T-cell (primary cell): Measurements from ENCODE around the gene TMEM259. TPM values are rescaled to one million over a fixed set of nuclear protein-coding genes. Genes with fewer than 3 reads are reported as not detected.
"Not testable (repeated sequence)": the region's sequence is repeated elsewhere in the genome, so short reads cannot be mapped to it uniquely, and the experiment has no call there.

Experiments
- ATAC-seq, 4 experiments: fragments of 200-7000 bp in 3 of 4; fragments of 150-1000 bp in 1 of 4; cut with Tn5 transposase; replicated peaks in 1 of 4; 1 replicate in 3 of 4; 2 replicates in 1 of 4; pipeline ENCODE4 v1.10.0; 2021; ENCODE audit warnings: moderate library complexity in 3 of 4, mild to moderate bottlenecking in 2 of 4, moderate number of reproducible peaks in 1 of 4
- CTCF ChIA-PET, 2 donors: fragments of 300-600 bp; sonication (Branson Sonifier 250); formaldehyde crosslinking; loops; one replicate each; lab custom pipeline; 2022; ENCODE audit warnings: antibody characterized with exemption in 2 of 2; lab: Charles Lee
- POLR2A ChIA-PET, 2 donors: fragments of 300-600 bp; sonication (Branson Sonifier 250); formaldehyde crosslinking; loops; one replicate each; lab custom pipeline; 2022; ENCODE audit warnings: antibody characterized with exemption in 2 of 2; lab: Charles Lee
- DNase-seq, 35 experiments: peaks; one replicate each; pipeline versions ENCODE4 v3.0.0 to v3.0.0-alpha.2; 2013 to 2023
- H3K27ac ChIP-seq: one replicate; pipeline ENCODE4 v1.5.1; 2013; ENCODE audit warnings: low read length
- H3K27me3 ChIP-seq, 2 experiments: replicated peaks in 1 of 2; 1 replicate in 1 of 2; 2 replicates in 1 of 2; pipeline versions ENCODE4 v1.6.1 to v1.7.0; 2013; ENCODE audit warnings: low read length in 1 of 2, mixed read lengths in 1 of 2; ENCODE audit not compliant: control insufficient read depth in 2 of 2, insufficient read depth in 2 of 2; ENCODE audit errors: extremely low read depth in 1 of 2
- H3K36me3 ChIP-seq, 2 donors: 1 replicate in 1 of 2; 2 replicates in 1 of 2; pipeline versions ENCODE4 v1.6.1 to v1.7.0; 2013; ENCODE audit warnings: low read length in 1 of 2; ENCODE audit not compliant: control insufficient read depth in 2 of 2, insufficient read depth in 1 of 2; ENCODE audit errors: extremely low read depth in 1 of 2
- H3K4me1 ChIP-seq, 2 experiments: 1 replicate in 1 of 2; 2 replicates in 1 of 2; pipeline versions ENCODE4 v1.6.1 to v1.7.0; 2013; ENCODE audit warnings: low read length in 2 of 2, mixed read lengths in 1 of 2; ENCODE audit not compliant: insufficient read depth in 2 of 2, control insufficient read depth in 1 of 2; ENCODE audit errors: extremely low read depth in 1 of 2
- H3K4me3 ChIP-seq, 2 donors: 1 replicate in 1 of 2; 2 replicates in 1 of 2; pipeline versions ENCODE4 v1.5.1 to v1.7.0; 2013; ENCODE audit warnings: mild to moderate bottlenecking in 2 of 2, low read length in 1 of 2, moderate library complexity in 1 of 2; ENCODE audit not compliant: control insufficient read depth in 1 of 2; ENCODE audit errors: extremely low read depth in 1 of 2
- H3K9me3 ChIP-seq: 2 replicates; pipeline ENCODE4 v1.7.0; 2013
- H3K27ac Mint-ChIP-seq, 2 donors: one replicate each; pipeline ENCODE4 v1.8.0; 2020 to 2021; ENCODE audit warnings: mild to moderate bottlenecking in 2 of 2, mixed read lengths in 2 of 2
- H3K27me3 Mint-ChIP-seq, 2 donors: one replicate each; pipeline ENCODE4 v1.8.0; 2021 to 2022; ENCODE audit warnings: mixed read lengths in 2 of 2
- H3K36me3 Mint-ChIP-seq: one replicate; pipeline ENCODE4 v1.8.0; 2021; ENCODE audit warnings: mixed read lengths
- H3K4me1 Mint-ChIP-seq, 3 donors: one replicate each; pipeline ENCODE4 v1.8.0; 2020 to 2022; ENCODE audit warnings: mixed read lengths in 3 of 3, mild to moderate bottlenecking in 1 of 3
- H3K4me3 Mint-ChIP-seq, 3 donors: one replicate each; pipeline ENCODE4 v1.8.0; 2020 to 2022; ENCODE audit warnings: mild to moderate bottlenecking in 3 of 3, mixed read lengths in 3 of 3, moderate library complexity in 3 of 3
- H3K9me3 Mint-ChIP-seq, 3 donors: one replicate each; pipeline ENCODE4 v1.8.0; 2020 to 2022; ENCODE audit warnings: mixed read lengths in 3 of 3
- WGBS: methylation state at CpG from one replicate; pipeline ENCODE4 v1.1.5; 2013; ENCODE audit warnings: missing lambda C conversion rate; ENCODE audit not compliant: insufficient coverage; 5-methylcytosine and 5-hydroxymethylcytosine counted together
- total RNA-seq, 35 experiments: library from RNA in 6 of 35; stranded (reverse) in 6 of 35; fragments of 120-200 nt in 1 of 35; gene quantifications; one replicate each; pipeline versions ENCODE4 v1.2.1 to v1.2.4 and lab custom pipeline; 2013 to 2026

The TMEM259 gene
- total RNA-seq, 5 donors from 2014 or later (not counting 1 experiment from before 2014, with no cell fraction given): 319 to 423 (median 372) TPM

- Histone ChIP-seq H3K4me1 (peaks cover 16 to 57% of the 10 kb centered on the region in 2 experiments), H3K36me3 (peaks cover 0 to 12% of the 10 kb centered on the region in 2 donors), H3K9me3 (no peaks in the 10 kb centered on the region), H3K27ac (peak within 1 kb of the TSS; percentile 67), H3K4me3 (peak within 1 kb of the TSS; percentile 98 to 100), H3K27me3 (no peaks in the 10 kb centered on the region)
- no peaks in the 10 kb centered on the region for H3K9me3 Mint-ChIP-seq
- ChIA-PET CTCF (interaction anchor here (0.6 kb wide), 2 partner anchors 14 to 31 kb away, joined by 4 to 7 read pairs; partner anchors contain the start of gene ABCA7 (in 1 of the 2)), POLR2A (interaction anchor here in 1 of 2 donors (0.5 kb wide), 1 partner anchor 14 kb away, joined by 3 read pairs; the partner anchor contains the start of gene ABCA7)
- peaks cover 7% of the 10 kb centered on the region for H3K36me3 Mint-ChIP-seq
- DNase-seq: peak in 17 of 35 experiments; percentile 21 to 79 (median 52)
- H3K4me3 Mint-ChIP-seq: peak within 1 kb of the TSS; percentile 95 to 97 (median 96)
- peak; percentile 28 to 51 (median 45) for ATAC-seq
- peaks cover 0 to 1% of the 10 kb centered on the region in 2 donors for H3K27me3 Mint-ChIP-seq
- 2% methylated on average over 60 of the region's 63 CpGs for whole genome bisulfite sequencing
- peaks cover 26 to 40% (median 26%) of the 10 kb centered on the region in 3 donors for H3K4me1 Mint-ChIP-seq
- peak within 1 kb of the TSS; percentile 92 to 96 for H3K27ac Mint-ChIP-seq
Observed at GRCh38 chr19:1025960-1026782, 5.2 kb upstream of the TMEM259 start, which contains the start of gene CNN2. Gene CNN2, plus strand, starts transcription at chr19:1026608. Its CDS starts 54 bp downstream, at chr19:1026662.

DNA sequence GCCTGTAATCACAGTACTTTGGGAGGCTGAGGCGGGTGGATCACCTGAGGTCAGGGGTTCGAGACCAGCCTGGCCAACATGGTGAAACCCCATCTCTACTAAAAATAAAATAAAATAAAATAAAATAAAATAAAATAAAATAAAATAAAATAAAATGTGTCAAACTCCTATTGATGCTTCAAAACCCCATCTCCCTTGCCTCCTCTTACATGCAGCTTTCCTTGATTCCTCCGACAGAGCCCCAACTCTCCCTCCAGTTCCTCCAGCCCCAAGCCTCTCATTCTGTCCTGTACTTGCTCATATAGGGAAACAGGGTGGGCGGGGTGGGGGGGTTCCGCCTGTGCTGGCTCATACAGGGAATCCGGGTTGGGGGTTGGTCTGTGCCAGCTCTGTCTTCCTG is 4.2 kb upstream of the TMEM259 start:
- H3K27ac Mint-ChIP-seq, H3K4me3 ChIP-seq, H3K4me3 Mint-ChIP-seq, DNase-seq, CTCF ChIA-PET, H3K36me3 ChIP-seq, H3K36me3 Mint-ChIP-seq, H3K27ac ChIP-seq, H3K27me3 Mint-ChIP-seq, ATAC-seq, H3K9me3 Mint-ChIP-seq, H3K27me3 ChIP-seq, H3K9me3 ChIP-seq: not testable (repeated sequence)
- peaks cover 10 to 53% of the 10 kb centered on the region in 2 experiments for H3K4me1 ChIP-seq
- POLR2A ChIA-PET: interaction anchor here in 1 of 2 donors (0.5 kb wide), 1 partner anchor 12 kb away, joined by 4 read pairs; no protein-coding TSS in a partner anchor
- 40% methylated on average over 1 of the region's 6 CpGs for WGBS
- peaks cover 18 to 33% (median 18%) of the 10 kb centered on the region in 3 donors for H3K4me1 Mint-ChIP-seq

GRCh38 chr19:1023883-1024188 is 2.9 kb upstream of the TMEM259 start:
- H3K36me3 ChIP-seq, H3K9me3 ChIP-seq, H3K9me3 Mint-ChIP-seq, H3K4me3 Mint-ChIP-seq, DNase-seq, H3K27me3 ChIP-seq, H3K27ac ChIP-seq, H3K27me3 Mint-ChIP-seq, H3K36me3 Mint-ChIP-seq, ATAC-seq, H3K27ac Mint-ChIP-seq, POLR2A ChIA-PET, CTCF ChIA-PET, H3K4me3 ChIP-seq: not testable (repeated sequence)
- WGBS: 100% methylated on average over 3 of the region's 5 CpGs
- peaks cover 9 to 53% of the 10 kb centered on the region in 2 experiments for H3K4me1 ChIP-seq
- H3K4me1 Mint-ChIP-seq: peaks cover 13 to 38% (median 18%) of the 10 kb centered on the region in 3 donors

GRCh38 chr19:1019980-1020867 is 699 bp downstream of the TMEM259 start:
- Histone ChIP-seq H3K36me3 (peaks cover 0 to 9% of the 10 kb centered on the region in 2 donors), H3K4me1 (peaks cover 10 to 71% of the 10 kb centered on the region in 2 experiments), H3K9me3 (no peaks in the 10 kb centered on the region), H3K4me3 (peak overlapping the region; percentile 80 to 93), H3K27me3 (no peaks in the 10 kb centered on the region), H3K27ac (peak overlapping the region; percentile 35)
- 2% methylated on average over 60 of the region's 60 CpGs for WGBS
- DNase-seq: peak in 14 of 35 experiments; percentile 23 to 53 (median 42)
- Mint-ChIP-seq H3K9me3 (no peaks in the 10 kb centered on the region), H3K27me3 (peaks cover 0 to 2% of the 10 kb centered on the region in 2 donors), H3K4me1 (peaks cover 34 to 55% (median 47%) of the 10 kb centered on the region in 3 donors), H3K36me3 (no peaks in the 10 kb centered on the region), H3K27ac (peak overlapping the region; percentile 85 to 89), H3K4me3 (peak overlapping the region; percentile 89 to 90 (median 89))
- ChIA-PET POLR2A (interaction anchor here (0.5 to 0.9 kb wide), 2 partner anchors 8 to 19 kb away, joined by 3 to 4 read pairs; no protein-coding TSS in a partner anchor), CTCF (interaction anchor here in 1 of 2 donors (0.7 kb wide), 1 partner anchor 21 kb away, joined by 3 read pairs; no protein-coding TSS in a partner anchor)
- no peak for ATAC-seq

DNA sequence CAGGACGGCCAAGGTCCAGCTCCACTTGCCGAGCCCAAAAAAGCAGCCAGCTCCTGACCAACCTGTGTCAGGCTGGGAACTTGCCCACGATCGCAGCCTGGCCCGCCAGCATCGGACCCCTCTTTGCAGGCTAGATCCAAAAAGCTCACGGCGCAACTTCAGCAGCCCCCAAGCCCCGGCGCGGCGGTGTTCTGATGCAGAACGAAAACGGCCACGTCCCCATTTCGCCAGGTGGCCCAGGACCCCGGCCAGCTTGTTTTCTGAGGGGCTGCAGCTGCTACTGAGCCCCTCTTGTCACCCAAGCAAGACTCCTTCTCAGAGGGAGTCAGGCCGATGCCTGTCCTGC is 1.3 kb downstream of the TMEM259 start:
- WGBS: 76% methylated on average over 17 of the region's 18 CpGs
- ChIA-PET CTCF (interaction anchor here (0.6 to 0.7 kb wide), 2 partner anchors 15 to 21 kb away, joined by 3 read pairs; no protein-coding TSS in a partner anchor), POLR2A (interaction anchor here in 1 of 2 donors (0.9 kb wide), 1 partner anchor 18 kb away, joined by 3 read pairs; no protein-coding TSS in a partner anchor)
- peaks cover 10 to 75% of the 10 kb centered on the region in 2 experiments for H3K4me1 ChIP-seq
- ATAC-seq (no peak), DNase-seq (no peak)
- peaks cover 0 to 9% of the 10 kb centered on the region in 2 donors for H3K36me3 ChIP-seq
- no peaks in the 10 kb centered on the region for H3K27me3 ChIP-seq
- Mint-ChIP-seq H3K27me3 (peaks cover 0 to 2% of the 10 kb centered on the region in 2 donors), H3K9me3 (no peaks in the 10 kb centered on the region), H3K4me1 (peaks cover 34 to 54% (median 47%) of the 10 kb centered on the region in 3 donors), H3K4me3 (peak overlapping the region; percentile 89 to 90 (median 89)), H3K36me3 (no peaks in the 10 kb centered on the region), H3K27ac (peak overlapping the region in 1 of 2 donors; percentile 89)
- H3K27ac ChIP-seq: no peak overlapping the region
- peak overlapping the region; percentile 80 to 93 for H3K4me3 ChIP-seq
- no peaks in the 10 kb centered on the region for H3K9me3 ChIP-seq
